Testis (tissue), 5 donors: ENCODE results near the gene PI4K2B. TPM values are rescaled to one million over a fixed set of nuclear protein-coding genes. Genes with fewer than 3 reads are reported as not detected.
A peak's percentile ranks its signal among the peaks of the same experiment; 100 is the strongest.

Experiments used
- DNase-seq: peaks from one replicate; pipeline ENCODE4 v3.0.0-alpha.2; 2019
- H3K27ac ChIP-seq, 2 donors: fragments of 200-600 bp; sonication (generic); one replicate each; pipeline ENCODE4 v1.5.1; 2019
- H3K27me3 ChIP-seq: fragments of 200-600 bp; sonication (generic); one replicate; pipeline ENCODE4 v1.5.1; 2019
- H3K36me3 ChIP-seq: fragments of 200-600 bp; sonication (generic); one replicate; pipeline ENCODE4 v1.5.1; 2017; ENCODE audit warnings: low read depth; ENCODE audit errors: missing control alignments
- H3K4me1 ChIP-seq: fragments of 200-600 bp; sonication (generic); one replicate; pipeline ENCODE4 v1.5.1; 2019
- H3K4me3 ChIP-seq, 2 donors: fragments of 200-600 bp; sonication (generic); one replicate each; pipeline ENCODE4 v1.5.1; 2017 to 2019
- H3K9me3 ChIP-seq: fragments of 200-600 bp; sonication (generic); one replicate; pipeline ENCODE4 v1.5.1; 2017
- POLR2A ChIP-seq: fragments of 450-650 bp; IDR thresholded peaks from one replicate; pipeline ENCODE4 v1.6.1; 2017; ENCODE audit warnings: antibody characterized with exemption, mild to moderate bottlenecking, moderate library complexity
- WGBS, 2 donors: methylation state at CpG; one replicate each; pipeline ENCODE4 v1.1.5; 2018; 5-methylcytosine and 5-hydroxymethylcytosine counted together
- intact Hi-C: fragments of 100-400 bp; cut with DNase I; formaldehyde crosslinking; loops from one replicate; pipeline ENCODE4 v1.15.1; 2023; ENCODE audit warnings: low total_unique reads
- long read RNA-seq, 2 donors: transcript quantifications; one replicate each; lab custom pipeline, GENCODE V29; 2026
- polyA plus RNA-seq: library from polyadenylated mRNA; stranded (reverse); fragments of 350-450 nt; fragmentation: Illumina TruSeq; extraction: RNeasy Lipid Tissue Mini Kit (QIAGEN cat#74804); gene quantifications from one replicate; pipeline ENCODE4 v1.2.3, GENCODE V29; 2014; ENCODE audit warnings: low read depth, low replicate concordance; ENCODE audit not compliant: insufficient read depth
- total RNA-seq, 2 donors: library from RNA; depleted of rRNA; stranded (reverse); fragments of >200 nt; gene quantifications; one replicate each; pipeline ENCODE4 v1.2.3, GENCODE V29; 2016
- TF ChIP-seq, protein P1 (sequence below), 3 experiments: fragments of 450-650 bp in 2 of 3; fragments of 200-600 bp in 1 of 3; sonication (generic) in 1 of 3; IDR thresholded peaks; one replicate each; pipeline ENCODE4 v1.5.1; 2016 to 2019; ENCODE audit warnings: antibody characterized with exemption in 3 of 3, mild to moderate bottlenecking in 2 of 3, moderate library complexity in 1 of 3

PI4K2B gene
- total RNA-seq (10 to 100 TPM; 18.9 to 19.9 TPM), polyA plus RNA-seq (11.5 TPM)
- long read RNA-seq, donor 1, transcript PI4K2B-201 (10 exons, 3,540 nt): major isoform, 5 of 5 reads
- long read RNA-seq, donor 1, partial matches to known transcripts: 0 of 5 reads
- long read RNA-seq, donor 1, other reads (novel, unspliced or antisense): 0 of 5 reads
- long read RNA-seq, donor 2, transcript PI4K2B-201 (10 exons, 3,540 nt): major isoform, 5 of 5 reads
- long read RNA-seq, donor 2, partial matches to known transcripts: 0 of 5 reads
- long read RNA-seq, donor 2, other reads (novel, unspliced or antisense): 0 of 5 reads

GRCh38 chr4:25233737-25234389 lies at the start of gene PI4K2B:
TSS of gene PI4K2B (plus strand) at chr4:25234033. CDS start at chr4:25234164, 131 bp downstream.
- Histone ChIP-seq H3K36me3 (no peaks in the 10 kb centered on the region), H3K27ac (peak within 1 kb of the TSS; percentile 95 to 98), H3K4me1 (no peaks in the 10 kb centered on the region), H3K4me3 (peak within 1 kb of the TSS; percentile 96 to 99), H3K9me3 (no peaks in the 10 kb centered on the region), H3K27me3 (no peaks in the 10 kb centered on the region)
- 0 to 1% methylated on average over 28 to 72 of the region's 72 CpGs for WGBS, 2 donors
- peak; percentile 90 for DNase-seq
- intact Hi-C loops: no loop called here
- TF ChIP-seq POLR2A: peak; percentile 59
- TF ChIP-seq, protein P1, sequence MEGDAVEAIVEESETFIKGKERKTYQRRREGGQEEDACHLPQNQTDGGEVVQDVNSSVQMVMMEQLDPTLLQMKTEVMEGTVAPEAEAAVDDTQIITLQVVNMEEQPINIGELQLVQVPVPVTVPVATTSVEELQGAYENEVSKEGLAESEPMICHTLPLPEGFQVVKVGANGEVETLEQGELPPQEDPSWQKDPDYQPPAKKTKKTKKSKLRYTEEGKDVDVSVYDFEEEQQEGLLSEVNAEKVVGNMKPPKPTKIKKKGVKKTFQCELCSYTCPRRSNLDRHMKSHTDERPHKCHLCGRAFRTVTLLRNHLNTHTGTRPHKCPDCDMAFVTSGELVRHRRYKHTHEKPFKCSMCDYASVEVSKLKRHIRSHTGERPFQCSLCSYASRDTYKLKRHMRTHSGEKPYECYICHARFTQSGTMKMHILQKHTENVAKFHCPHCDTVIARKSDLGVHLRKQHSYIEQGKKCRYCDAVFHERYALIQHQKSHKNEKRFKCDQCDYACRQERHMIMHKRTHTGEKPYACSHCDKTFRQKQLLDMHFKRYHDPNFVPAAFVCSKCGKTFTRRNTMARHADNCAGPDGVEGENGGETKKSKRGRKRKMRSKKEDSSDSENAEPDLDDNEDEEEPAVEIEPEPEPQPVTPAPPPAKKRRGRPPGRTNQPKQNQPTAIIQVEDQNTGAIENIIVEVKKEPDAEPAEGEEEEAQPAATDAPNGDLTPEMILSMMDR (IDR thresholded peaks at IDR 0.05): peak in 2 of 3 experiments; percentile 13 to 19

DNA sequence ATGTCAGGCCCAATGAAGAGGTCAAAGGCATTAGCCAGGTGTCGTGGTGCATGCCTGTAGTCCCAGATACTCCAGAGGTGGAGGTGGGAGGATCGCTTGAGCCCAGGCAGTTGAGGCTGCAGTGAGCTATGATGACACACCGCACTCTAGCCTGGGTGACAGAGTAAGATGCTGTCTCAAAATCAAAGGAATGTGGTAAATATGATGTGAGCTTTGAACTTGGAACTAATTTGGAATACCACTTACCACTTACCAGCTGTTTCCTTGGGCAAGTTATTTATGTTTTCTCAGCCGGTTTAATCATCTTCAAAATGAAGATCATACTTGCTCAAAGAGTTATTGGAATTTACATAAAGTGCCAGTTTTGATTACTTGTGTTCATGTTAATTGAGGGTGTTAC lies 49.8 kb upstream of the PI4K2B start:
- Histone ChIP-seq H3K36me3 (no peaks in the 10 kb centered on the region), H3K4me3 (no peak overlapping the region), H3K27ac (no peak overlapping the region), H3K4me1 (no peaks in the 10 kb centered on the region), H3K27me3 (no peaks in the 10 kb centered on the region), H3K9me3 (no peaks in the 10 kb centered on the region)
- WGBS, 2 donors: 74 to 87% methylated on average over 4 of the region's 4 CpGs
- TF ChIP-seq, protein P1 (IDR thresholded peaks at IDR 0.05): no peak
- no peak for TF ChIP-seq POLR2A
- DNase-seq: no peak
- intact Hi-C loops: no loop called here

GRCh38 chr4:25190407-25190806 lies 43.4 kb upstream of the PI4K2B start:
- H3K36me3 ChIP-seq: no peaks in the 10 kb centered on the region
- no peak for DNase-seq
- intact Hi-C loops: no loop called here
- WGBS, 2 donors: 65 to 83% methylated on average over 2 of the region's 2 CpGs
- TF ChIP-seq POLR2A: no peak
- TF ChIP-seq, protein P1 (IDR thresholded peaks at IDR 0.05): no peak
- no peak overlapping the region for H3K4me3 ChIP-seq
- H3K9me3 ChIP-seq: no peaks in the 10 kb centered on the region
- no peak overlapping the region for H3K27ac ChIP-seq
- H3K4me1 ChIP-seq: no peaks in the 10 kb centered on the region
- H3K27me3 ChIP-seq: no peaks in the 10 kb centered on the region

- no peaks in the 10 kb centered on the region for H3K4me1 ChIP-seq
- intact Hi-C loops: no loop called here
- no peak overlapping the region for H3K4me3 ChIP-seq
- no peak for TF ChIP-seq POLR2A
- TF ChIP-seq, protein P1 (IDR thresholded peaks at IDR 0.05): no peak
- no peak overlapping the region for H3K27ac ChIP-seq
- H3K27me3 ChIP-seq: no peaks in the 10 kb centered on the region
- no peaks in the 10 kb centered on the region for H3K36me3 ChIP-seq
- no peaks in the 10 kb centered on the region for H3K9me3 ChIP-seq
- WGBS, 2 donors: 98 to 100% methylated on average over 2 of the region's 2 CpGs
- no peak for DNase-seq
Observed at GRCh38 chr4:25198713-25199112, 35.1 kb upstream of the PI4K2B start.
